IPS-20b (cell line): ENCODE measurements around the gene ZSCAN5C.
"Not testable (repeated sequence)": the region's sequence is repeated elsewhere in the genome, so short reads cannot be mapped to it uniquely, and the experiment has no call there.

Experiments used
- H3K27ac ChIP-seq: one replicate; pipeline ENCODE4 v1.5.1; 2013; ENCODE audit warnings: low read length
- H3K27me3 ChIP-seq: 2 replicates; pipeline ENCODE4 v1.6.1; 2013; ENCODE audit warnings: mild to moderate bottlenecking, low read length, inconsistent platforms; ENCODE audit not compliant: insufficient read depth
- H3K36me3 ChIP-seq: 2 replicates; pipeline ENCODE4 v1.6.1; 2013; ENCODE audit warnings: low read depth, mild to moderate bottlenecking, inconsistent platforms, low read length, moderate library complexity; ENCODE audit not compliant: insufficient read depth
- H3K4me1 ChIP-seq: 2 replicates; pipeline ENCODE4 v1.6.1; 2013; ENCODE audit warnings: mild to moderate bottlenecking, control low read depth, inconsistent platforms, low read length, moderate library complexity; ENCODE audit not compliant: insufficient read depth
- H3K4me3 ChIP-seq: 2 replicates; pipeline ENCODE4 v1.5.1; 2013; ENCODE audit warnings: mild to moderate bottlenecking, low read length, inconsistent platforms
- H3K9ac ChIP-seq: 2 replicates; pipeline ENCODE4 v1.6.1; 2013; ENCODE audit warnings: low read depth, mild to moderate bottlenecking, inconsistent platforms, low read length, moderate library complexity
- H3K9me3 ChIP-seq: 2 replicates; pipeline ENCODE4 v1.6.1; 2013; ENCODE audit warnings: mild to moderate bottlenecking, low read depth, low read length, inconsistent platforms; ENCODE audit not compliant: insufficient read depth

ZSCAN5C gene

DNA sequence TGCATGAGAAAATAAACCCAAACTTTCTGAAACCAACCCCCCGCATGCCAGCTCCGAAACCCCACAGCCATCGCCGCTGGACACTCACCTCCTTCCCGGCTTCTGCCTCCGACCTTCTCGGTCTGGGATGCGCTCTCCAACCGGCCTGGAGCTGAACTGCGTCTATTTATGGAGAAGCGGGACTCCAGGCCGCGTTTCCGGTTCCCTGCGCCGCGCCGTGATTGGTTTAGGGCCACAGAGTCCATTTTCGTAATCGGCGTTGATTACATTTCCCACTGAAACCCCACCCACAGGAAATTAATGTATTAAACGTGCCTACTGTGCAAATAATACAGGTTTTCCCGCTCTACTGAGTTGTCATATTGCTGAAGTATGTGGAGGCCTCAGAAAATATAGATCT, 4.4 kb upstream of the ZSCAN5C start, which contains the start of gene ZSCAN5B:
Gene ZSCAN5B, minus strand, starts transcription at position 138 of the 400 bp plus-strand sequence. CDS start 4,731 bp downstream, outside the sequence.
- not testable (repeated sequence) for H3K27ac ChIP-seq, H3K4me3 ChIP-seq, H3K9me3 ChIP-seq, H3K4me1 ChIP-seq, H3K9ac ChIP-seq, H3K27me3 ChIP-seq, H3K36me3 ChIP-seq

DNA sequence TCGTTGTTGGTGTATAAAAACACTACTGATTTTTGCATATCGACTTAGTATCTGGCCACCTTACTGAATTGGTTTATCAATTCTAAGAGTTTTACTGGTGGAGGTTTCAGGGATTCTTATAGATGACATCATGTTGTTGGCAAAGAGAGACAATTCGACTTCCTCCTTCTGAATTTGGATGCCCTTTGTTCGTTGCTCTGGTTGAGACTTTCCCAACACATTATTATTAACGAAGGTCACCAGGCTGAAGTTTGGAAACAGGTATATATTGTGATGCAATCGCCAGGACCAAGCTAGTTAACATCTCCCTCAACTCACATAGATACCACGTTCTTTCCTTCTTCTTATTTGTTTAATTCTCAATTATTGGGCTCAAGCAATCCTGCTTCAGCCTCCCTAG, 2.4 kb upstream of the ZSCAN5C start:
- Histone ChIP-seq H3K36me3 (no peaks in the 10 kb centered on the region), H3K4me1 (no peaks in the 10 kb centered on the region), H3K27ac (no peak overlapping the region), H3K9ac (no peak overlapping the region), H3K27me3 (no peaks in the 10 kb centered on the region), H3K4me3 (no peak overlapping the region), H3K9me3 (no peaks in the 10 kb centered on the region)

DNA sequence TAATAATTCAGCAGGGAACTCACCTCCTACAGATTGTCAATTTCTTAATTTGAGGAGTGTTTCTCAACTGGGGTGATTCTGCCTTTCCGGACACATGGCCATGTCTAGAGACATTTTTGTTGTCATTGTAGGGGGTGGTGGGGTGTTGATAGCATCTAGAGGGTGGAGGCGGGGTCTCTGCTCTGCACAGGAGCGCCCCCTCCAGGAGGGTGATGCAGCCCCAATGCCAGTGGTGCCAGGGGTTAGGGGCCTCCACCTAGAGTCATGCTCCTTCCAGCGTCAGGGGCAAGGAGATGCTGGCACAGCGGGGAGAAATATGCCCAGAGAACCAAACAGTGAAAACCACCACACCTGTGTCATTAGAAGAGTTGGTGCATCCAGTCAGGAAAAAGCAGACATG, 5.5 kb downstream of the ZSCAN5C start:
- not testable (repeated sequence) for H3K9ac ChIP-seq, H3K9me3 ChIP-seq, H3K4me3 ChIP-seq, H3K27me3 ChIP-seq, H3K4me1 ChIP-seq, H3K36me3 ChIP-seq, H3K27ac ChIP-seq

DNA sequence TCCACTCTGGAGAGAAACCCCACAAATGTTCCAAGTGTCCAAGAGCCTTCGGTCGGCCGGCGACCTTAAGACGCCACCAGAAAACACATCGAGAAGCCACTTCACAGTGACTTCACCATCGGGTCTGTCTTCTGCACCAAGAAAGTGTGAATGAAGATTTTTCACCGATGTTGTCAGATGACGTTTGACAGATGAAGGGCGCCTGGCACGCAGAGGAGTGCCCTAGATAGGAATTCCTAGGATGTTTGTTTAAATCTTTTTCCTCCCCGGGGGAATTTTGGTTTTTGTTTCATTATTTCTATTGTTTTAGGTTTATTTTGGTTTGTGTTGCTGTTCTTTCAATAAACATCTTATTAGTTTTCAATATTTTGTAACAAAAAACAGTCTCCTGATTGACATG, 7.0 kb downstream of the ZSCAN5C start:
- H3K9ac ChIP-seq: no peak overlapping the region
- H3K27ac ChIP-seq: no peak overlapping the region
- no peaks in the 10 kb centered on the region for H3K27me3 ChIP-seq
- H3K9me3 ChIP-seq: no peaks in the 10 kb centered on the region
- H3K4me1 ChIP-seq: no peaks in the 10 kb centered on the region
- no peak overlapping the region for H3K4me3 ChIP-seq
- H3K36me3 ChIP-seq: no peaks in the 10 kb centered on the region

DNA sequence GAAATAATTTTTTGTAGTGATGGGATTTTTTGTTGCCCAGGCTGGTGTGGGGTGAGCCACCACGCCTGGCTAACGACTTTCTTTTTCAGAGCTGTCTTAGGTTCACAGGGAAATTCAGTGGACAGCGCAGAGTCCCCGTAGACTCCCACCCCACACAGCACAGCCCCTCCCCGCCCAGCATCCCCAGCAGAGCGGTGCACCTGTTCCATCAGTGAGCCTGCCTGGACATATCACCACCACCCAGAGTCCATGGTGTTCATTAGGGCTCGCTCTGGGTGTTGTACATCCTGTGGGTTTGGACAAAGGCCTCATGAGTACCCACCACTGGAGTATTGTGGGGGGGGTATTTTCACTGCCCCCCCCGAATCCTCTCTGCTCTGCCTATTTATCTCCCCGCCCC, 8.0 kb downstream of the ZSCAN5C start:
- not testable (repeated sequence) for H3K27ac ChIP-seq, H3K27me3 ChIP-seq, H3K9ac ChIP-seq, H3K9me3 ChIP-seq, H3K4me3 ChIP-seq, H3K36me3 ChIP-seq, H3K4me1 ChIP-seq

DNA sequence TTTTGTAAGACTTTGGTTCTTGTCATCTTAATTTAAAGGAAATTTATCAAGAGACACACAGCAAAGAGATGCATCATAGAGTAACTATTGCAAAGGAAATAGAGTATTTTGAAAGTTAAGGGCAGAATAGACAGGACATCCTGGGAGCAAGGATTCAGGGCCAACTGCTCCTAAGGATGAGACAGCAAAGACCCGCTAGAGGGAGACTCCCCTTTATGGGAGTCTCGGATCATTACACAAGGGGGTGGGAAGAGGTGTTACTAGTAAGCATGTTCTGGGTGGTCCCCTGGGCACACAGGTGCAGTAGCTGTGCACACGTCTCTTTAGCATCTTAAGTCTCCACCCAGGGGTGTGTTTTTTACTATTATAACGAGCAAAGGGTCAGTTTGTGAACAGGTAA, 9.6 kb downstream of the ZSCAN5C start:
- H3K27me3 ChIP-seq: no peaks in the 10 kb centered on the region
- peaks cover under 1% of the 10 kb centered on the region; the same call in 1 of the 2 replicates for H3K4me1 ChIP-seq
- H3K27ac ChIP-seq: no peak overlapping the region
- H3K4me3 ChIP-seq: no peak overlapping the region
- no peaks in the 10 kb centered on the region for H3K9me3 ChIP-seq
- no peaks in the 10 kb centered on the region for H3K36me3 ChIP-seq
- H3K9ac ChIP-seq: no peak overlapping the region

DNA sequence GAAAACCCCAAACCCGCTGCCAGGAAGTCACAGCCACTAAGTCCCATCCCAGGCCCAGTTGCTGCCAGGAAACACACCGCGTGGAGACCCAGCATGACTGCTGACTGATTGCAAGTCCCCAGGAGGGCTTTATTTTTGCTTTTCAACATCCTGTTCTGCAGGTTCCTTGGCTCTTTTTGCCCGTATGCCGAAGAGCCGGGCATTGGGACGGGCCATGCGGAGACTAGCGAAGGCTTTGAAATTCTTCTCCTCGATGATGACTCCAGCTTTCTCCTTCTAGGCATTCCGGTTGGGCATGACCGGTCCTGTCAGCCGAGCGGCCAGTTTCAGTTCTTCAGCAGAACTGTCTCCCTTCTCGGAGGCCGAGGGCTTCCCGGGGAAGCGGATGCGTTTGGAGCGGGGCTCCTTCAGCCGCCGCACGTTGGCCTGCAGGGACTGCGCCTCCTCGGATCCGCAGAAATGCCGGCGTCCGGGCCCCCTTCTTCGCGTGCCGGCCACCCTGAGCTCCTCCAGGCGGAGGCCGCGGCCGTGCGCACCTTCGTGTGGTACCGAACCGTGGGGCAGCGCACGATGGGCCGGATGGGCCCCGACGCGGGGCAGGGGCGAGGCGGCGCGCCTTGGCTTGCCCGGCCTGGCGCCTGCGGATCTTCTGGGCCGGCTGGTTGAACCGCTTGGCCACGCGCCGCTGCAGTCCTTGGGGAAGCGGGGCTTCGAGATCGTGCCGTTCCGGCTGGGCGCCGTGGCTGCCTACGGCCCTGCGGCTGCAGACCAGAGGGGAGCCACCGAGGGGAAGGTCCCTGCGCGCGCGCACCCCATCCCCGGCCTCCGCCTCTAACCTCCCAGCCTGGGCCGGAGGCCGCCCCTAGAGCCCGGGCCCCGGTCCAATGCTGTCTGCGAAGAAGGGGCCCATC, 15.2 kb downstream of the ZSCAN5C start:
- peak overlapping the region; percentile 3; the same call in 1 of the 2 replicates for H3K9ac ChIP-seq
- H3K4me1 ChIP-seq: peaks cover 3% of the 10 kb centered on the region; the same call in 1 of the 2 replicates
- no peaks in the 10 kb centered on the region for H3K36me3 ChIP-seq
- no peaks in the 10 kb centered on the region for H3K9me3 ChIP-seq
- H3K4me3 ChIP-seq: peak overlapping the region; percentile 13; the same call in 1 of the 2 replicates
- H3K27me3 ChIP-seq: no peaks in the 10 kb centered on the region; the same call in 1 of the 2 replicates
- H3K27ac ChIP-seq: no peak overlapping the region

DNA sequence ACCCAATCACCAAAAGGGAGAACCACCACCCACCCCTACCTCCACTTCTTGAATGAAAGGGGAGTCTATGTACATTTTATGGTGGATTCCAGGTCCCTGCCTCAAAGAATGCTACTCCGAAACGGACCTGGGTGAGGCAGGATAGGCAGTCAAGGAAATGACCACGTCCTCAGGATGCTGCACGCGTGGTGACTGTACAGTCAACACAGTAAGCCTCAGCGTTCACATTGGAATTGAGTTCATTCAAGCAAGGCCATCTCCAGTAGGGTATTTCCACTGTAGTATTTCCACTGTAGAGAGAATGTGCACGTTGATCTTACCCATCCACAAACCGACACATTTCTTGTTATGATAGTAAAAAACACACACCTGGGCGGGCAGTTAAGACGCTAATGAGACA, 16.9 kb downstream of the ZSCAN5C start:
- H3K4me1 ChIP-seq: peaks cover 3% of the 10 kb centered on the region; the same call in 1 of the 2 replicates

DNA sequence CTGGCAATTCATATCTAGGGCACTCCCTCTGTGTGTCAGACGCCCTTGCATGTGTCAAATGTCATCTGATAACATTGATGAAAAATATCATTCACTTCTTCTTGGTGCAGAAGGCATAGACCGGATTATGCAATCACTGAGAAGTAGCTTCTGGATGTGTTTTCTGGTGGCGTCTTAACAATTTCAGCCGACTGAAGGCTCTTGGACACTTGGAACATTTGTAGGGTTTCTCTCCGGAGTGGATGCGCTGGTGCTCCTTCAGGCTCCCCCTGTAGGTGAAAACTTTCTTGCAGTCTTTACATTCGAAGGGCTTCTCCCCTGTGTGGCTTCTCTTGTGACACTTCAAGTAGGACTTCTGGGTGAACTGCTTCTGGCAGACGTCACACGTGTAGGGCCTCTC, 19.4 kb downstream of the ZSCAN5C start:
- H3K4me3 ChIP-seq, H3K27me3 ChIP-seq, H3K36me3 ChIP-seq, H3K9ac ChIP-seq, H3K27ac ChIP-seq, H3K9me3 ChIP-seq, H3K4me1 ChIP-seq: not testable (repeated sequence)

More for the DNA sequence above, 16.9 kb downstream of the ZSCAN5C start:
- no peak overlapping the region for H3K27ac ChIP-seq
- H3K9ac ChIP-seq: no peak overlapping the region
- no peak overlapping the region for H3K4me3 ChIP-seq
- no peaks in the 10 kb centered on the region for H3K36me3 ChIP-seq
- H3K9me3 ChIP-seq: no peaks in the 10 kb centered on the region
- H3K27me3 ChIP-seq: no peaks in the 10 kb centered on the region; the same call in 1 of the 2 replicates

DNA sequence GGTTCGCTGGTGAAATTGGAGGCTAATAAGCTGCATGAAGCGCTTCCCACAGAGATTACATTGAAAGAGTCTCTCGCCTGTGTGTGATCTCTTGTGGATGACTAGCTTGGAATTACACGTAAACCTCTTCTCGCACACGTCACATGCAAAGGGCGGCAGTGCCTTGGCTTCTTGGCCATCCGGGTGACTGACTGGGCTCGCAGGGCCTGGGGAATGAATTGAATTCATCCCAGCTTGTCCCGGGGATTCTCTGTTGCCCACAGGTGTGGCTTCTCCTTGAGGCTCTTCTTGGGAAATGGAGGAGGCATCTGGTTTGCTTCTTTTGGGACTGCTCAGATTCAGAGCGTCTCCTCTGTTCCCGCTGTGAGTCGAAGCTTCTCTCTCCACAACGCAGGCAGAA, 19.8 kb downstream of the ZSCAN5C start:
- no peaks in the 10 kb centered on the region for H3K36me3 ChIP-seq
- H3K9me3 ChIP-seq: no peaks in the 10 kb centered on the region
- H3K27ac ChIP-seq: no peak overlapping the region
- H3K27me3 ChIP-seq: no peaks in the 10 kb centered on the region; the same call in 1 of the 2 replicates
- peaks cover 1% of the 10 kb centered on the region; the same call in 1 of the 2 replicates for H3K4me1 ChIP-seq
- H3K9ac ChIP-seq: no peak overlapping the region
- H3K4me3 ChIP-seq: no peak overlapping the region

DNA sequence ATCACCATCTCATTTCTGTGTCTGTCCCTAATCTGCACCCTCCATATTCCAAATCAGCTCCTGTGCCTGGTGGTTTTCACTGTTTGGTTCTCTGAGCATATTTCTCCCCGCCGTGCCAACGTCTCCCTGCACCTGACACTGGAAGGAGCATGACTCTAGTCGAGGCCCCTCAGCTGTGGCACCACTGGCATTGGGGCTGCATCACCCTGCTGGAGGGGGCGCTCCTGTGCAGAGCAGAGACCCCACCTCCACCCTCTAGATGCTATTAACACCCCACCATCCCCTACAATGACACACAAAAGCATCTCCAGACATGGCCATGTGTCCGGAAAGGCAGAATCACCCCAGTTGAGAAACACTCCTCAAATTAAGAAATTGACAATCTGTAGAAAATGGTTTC, 20.8 kb downstream of the ZSCAN5C start:
- H3K9me3 ChIP-seq: no peaks in the 10 kb centered on the region
- H3K36me3 ChIP-seq: no peaks in the 10 kb centered on the region
- H3K27me3 ChIP-seq: no peaks in the 10 kb centered on the region; the same call in 1 of the 2 replicates
- no peak overlapping the region for H3K4me3 ChIP-seq
- H3K9ac ChIP-seq: no peak overlapping the region
- H3K4me1 ChIP-seq: no peaks in the 10 kb centered on the region
- no peak overlapping the region for H3K27ac ChIP-seq

DNA sequence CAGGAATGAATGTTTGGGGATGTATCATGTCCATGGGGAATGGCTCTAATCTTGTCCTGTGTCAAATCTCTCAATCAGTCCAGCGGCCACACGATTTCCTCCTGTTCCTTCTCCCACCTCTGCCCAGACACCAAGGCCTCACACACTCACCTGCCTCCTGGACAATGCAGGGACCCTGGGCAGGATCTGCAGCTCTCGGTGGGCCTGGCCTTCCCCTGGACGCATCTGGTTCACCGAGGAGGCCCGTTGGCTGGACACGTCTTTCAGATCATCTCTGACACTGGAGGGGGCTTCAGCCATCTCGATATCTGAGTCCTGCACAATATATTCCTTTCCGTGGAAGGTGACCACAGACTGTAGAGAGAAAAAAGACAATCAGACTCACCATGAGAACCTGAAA, 21.4 kb downstream of the ZSCAN5C start:
- no peak overlapping the region for H3K4me3 ChIP-seq
- H3K36me3 ChIP-seq: no peaks in the 10 kb centered on the region
- no peaks in the 10 kb centered on the region for H3K4me1 ChIP-seq
- no peak overlapping the region for H3K27ac ChIP-seq
- H3K27me3 ChIP-seq: no peaks in the 10 kb centered on the region
- no peak overlapping the region for H3K9ac ChIP-seq
- no peaks in the 10 kb centered on the region for H3K9me3 ChIP-seq
